Endothelial cell of umbilical vein (primary cell): Measurements from ENCODE around the gene TFAP2B. TPM values are rescaled to one million over a fixed set of nuclear protein-coding genes. Genes with fewer than 3 reads are reported as not detected.

Experiments used
- BruUV-seq: library from RNA; stranded (reverse); fragments of 400-500 nt; replicated peaks from 2 replicates; lab custom pipeline; 2021; lab: Mats Ljungman, UMichigan
- CTCF ChIA-PET: fragments of 300-600, 350-600 bp; sonication (Branson Sonifier 250); formaldehyde crosslinking; loops from one replicate; lab custom pipeline; 2021; ENCODE audit warnings: antibody characterized with exemption, inconsistent platforms; lab: Charles Lee
- POLR2A ChIA-PET: fragments of 300-600, 350-600 bp; sonication (Branson Sonifier 250); formaldehyde crosslinking; loops from one replicate; lab custom pipeline; 2021; ENCODE audit warnings: antibody characterized with exemption, inconsistent platforms; lab: Charles Lee
- DNase-seq: peaks from one replicate; pipeline ENCODE4 v3.0.0-alpha.2; 2011; ENCODE audit warnings: low read depth, low spot score
- FAIRE-seq: peaks from 2 replicates; lab custom pipeline; 2011; peaks lifted over from hg19 to GRCh38; lab: Jason Lieb, UNC
- H2AFZ ChIP-seq: 2 replicates; pipeline ENCODE4 v1.6.0; 2012; ENCODE audit warnings: low read depth, low read length, control low read depth, inconsistent platforms
- H3K27ac ChIP-seq: 2 replicates; pipeline ENCODE4 v1.5.1; 2011; ENCODE audit warnings: low read depth, mild to moderate bottlenecking, control low read depth, low read length, moderate library complexity; ENCODE audit not compliant: insufficient read depth
- H3K27me3 ChIP-seq, 2 experiments: 2 replicates each; pipeline versions ENCODE4 v1.6.0 to v1.6.1; 2011; ENCODE audit warnings: low read length in 2 of 2, mixed read lengths in 1 of 2; ENCODE audit not compliant: control insufficient read depth in 2 of 2, insufficient read depth in 2 of 2
- H3K36me3 ChIP-seq, 2 experiments: 2 replicates in 1 of 2; 3 replicates in 1 of 2; pipeline ENCODE4 v1.5.1; 2011; ENCODE audit warnings: low read length in 2 of 2, mild to moderate bottlenecking in 1 of 2, moderate library complexity in 1 of 2; ENCODE audit not compliant: control insufficient read depth in 2 of 2, insufficient read depth in 2 of 2; ENCODE audit errors: extremely low read depth in 1 of 2
- H3K4me1 ChIP-seq: 3 replicates; pipeline ENCODE4 v1.5.1; 2011; ENCODE audit warnings: mild to moderate bottlenecking, low read length; ENCODE audit not compliant: control insufficient read depth, insufficient read depth; ENCODE audit errors: extremely low read depth
- H3K4me2 ChIP-seq: 2 replicates; pipeline ENCODE4 v1.6.1; 2011; ENCODE audit warnings: low read length, control low read depth, mixed read lengths; ENCODE audit not compliant: insufficient read depth
- H3K4me3 ChIP-seq, 3 experiments: fragments of 200-600 bp in 1 of 3; sonication (generic), shearing (Covaris generic) in 1 of 3; replicated peaks in 1 of 3; 2 replicates each; pipeline ENCODE4 v1.5.1; 2011 to 2016; ENCODE audit warnings: control low read depth in 3 of 3, low read length in 3 of 3, mild to moderate bottlenecking in 2 of 3, inconsistent platforms in 1 of 3, low read depth in 1 of 3, moderate library complexity in 1 of 3; ENCODE audit not compliant: insufficient read depth in 1 of 3
- H3K79me2 ChIP-seq: 2 replicates; pipeline ENCODE4 v1.6.0; 2012; ENCODE audit warnings: low read length, inconsistent platforms; ENCODE audit not compliant: control insufficient read depth, insufficient read depth
- H3K9ac ChIP-seq: replicated peaks from 2 replicates; pipeline ENCODE3; 2011; ENCODE audit warnings: low read length, control low read depth; ENCODE audit not compliant: insufficient read depth; ENCODE audit errors: extremely low read depth
- H3K9me1 ChIP-seq: replicated peaks from 3 replicates; pipeline ENCODE4 v1.6.0; 2011; ENCODE audit warnings: mild to moderate bottlenecking, low read length; ENCODE audit not compliant: control insufficient read depth, insufficient read depth; ENCODE audit errors: extremely low read depth
- H3K9me3 ChIP-seq: replicated peaks from 2 replicates; pipeline ENCODE4 v1.5.1; 2012; ENCODE audit warnings: low read length, inconsistent platforms; ENCODE audit not compliant: control insufficient read depth, insufficient read depth
- H4K20me1 ChIP-seq: replicated peaks from 2 replicates; pipeline ENCODE3; 2011; ENCODE audit warnings: mild to moderate bottlenecking, low read length; ENCODE audit not compliant: control insufficient read depth, insufficient read depth; ENCODE audit errors: extremely low read depth
- CTCF ChIP-seq, 2 donors: IDR thresholded peaks; 1 replicate in 1 of 2; 2 replicates in 1 of 2; pipeline ENCODE4 v1.5.1; 2011; ENCODE audit warnings: low read length in 2 of 2, mild to moderate bottlenecking in 2 of 2, moderate library complexity in 2 of 2, control low read depth in 1 of 2, inconsistent platforms in 1 of 2, low read depth in 1 of 2; ENCODE audit not compliant: insufficient read depth in 1 of 2; ENCODE audit errors: extremely low read depth in 1 of 2
- EZH2 ChIP-seq: IDR thresholded peaks from 2 replicates; pipeline ENCODE4 v1.6.1; 2012; ENCODE audit warnings: borderline replicate concordance, low read depth, mild to moderate bottlenecking, moderate library complexity, low read length, inconsistent platforms; ENCODE audit not compliant: severe bottlenecking
- FOS ChIP-seq: IDR thresholded peaks from 2 replicates; pipeline ENCODE4 v1.6.1; 2011; ENCODE audit warnings: mild to moderate bottlenecking, low read length, moderate library complexity, borderline replicate concordance; ENCODE audit not compliant: insufficient read depth
- GATA2 ChIP-seq: IDR thresholded peaks from 2 replicates; pipeline ENCODE4 v1.7.0; 2011; ENCODE audit warnings: low read depth, mild to moderate bottlenecking, moderate library complexity, mixed read lengths, low read length; ENCODE audit not compliant: insufficient read length, insufficient read depth
- JUN ChIP-seq: IDR thresholded peaks from 2 replicates; pipeline ENCODE4 v1.6.1; 2011; ENCODE audit warnings: borderline replicate concordance, low read depth; ENCODE audit not compliant: insufficient read length, insufficient read depth
- MAX ChIP-seq: IDR thresholded peaks from 2 replicates; pipeline ENCODE4 v1.6.1; 2011; ENCODE audit not compliant: insufficient read depth, insufficient read length
- MYC ChIP-seq: IDR thresholded peaks from one replicate; pipeline ENCODE4 v1.6.1; 2011; ENCODE audit warnings: mild to moderate bottlenecking, low read depth, low read length
- POLR2A ChIP-seq: IDR thresholded peaks from 2 replicates; pipeline ENCODE4 v1.6.1; 2012; ENCODE audit warnings: low read depth, mild to moderate bottlenecking, control low read depth, low read length
- POLR2AphosphoS5 ChIP-seq: IDR thresholded peaks from 2 replicates; pipeline ENCODE4 v1.6.1; 2012; ENCODE audit warnings: low read depth, mild to moderate bottlenecking, control low read depth, low read length, moderate library complexity; ENCODE audit not compliant: insufficient read depth
- dilution Hi-C: fragments of 300-500 bp; cut with MboI; formaldehyde crosslinking; loops from one replicate; pipeline ENCODE4 v1.15.0; 2019; ENCODE audit warnings: low sequenced_read_pairs; ENCODE audit not compliant: extremely low pct_ligation_motif_present
- intact Hi-C: fragments of 100-400 bp; cut with micrococcal nuclease; formaldehyde crosslinking; loops from one replicate; pipeline ENCODE4 v1.10.0; 2022
- polyA plus RNA-seq, 4 experiments: library from polyadenylated mRNA; depleted of rRNA in 3 of 4; stranded (reverse) in 3 of 4; unstranded in 1 of 4; fragments of >200 nt; gene quantifications; 2 replicates each; pipeline versions ENCODE4 v1.2.1 to v1.2.3, GENCODE V29; 2011 to 2012; ENCODE audit warnings: missing spikeins in 1 of 4
- total RNA-seq: library from RNA; stranded (reverse); gene quantifications from 2 replicates; pipeline ENCODE4 v1.2.3, GENCODE V29; 2021

Gene TFAP2B
- total and polyA plus RNA-seq, 2 donors (not counting 3 experiments of a cell fraction or from before 2014, with no cell fraction given) = not detected

GRCh38 chr6:50840811-50841192, 22.1 kb downstream of the TFAP2B start:
- Histone ChIP-seq H3K9me3 (no peaks in the 10 kb centered on the region), H3K27ac (no peak overlapping the region), H3K27me3 (peaks cover 44 to 88% of the 10 kb centered on the region in 2 experiments), H3K4me2 (no peak overlapping the region), H3K9me1 (no peaks in the 10 kb centered on the region), H2AFZ (no peak overlapping the region), H3K36me3 (no peaks in the 10 kb centered on the region), H3K9ac (no peak overlapping the region), H4K20me1 (no peaks in the 10 kb centered on the region), H3K4me1 (no peaks in the 10 kb centered on the region), H3K4me3 (no peak overlapping the region), H3K79me2 (no peaks in the 10 kb centered on the region)
- no peak for DNase-seq
- CTCF ChIA-PET = interaction anchor here (1.6 kb wide), 1 partner anchor 1209 kb away, joined by 3 read pairs; no protein-coding TSS in a partner anchor
- no TSS peak for BruUV-seq
- FAIRE-seq = no peak
- POLR2A ChIA-PET = no interaction called here
- TF ChIP-seq MAX (no peak), GATA2 (no peak), EZH2 (no peak), FOS (no peak), MYC (no peak), POLR2A (no peak), POLR2AphosphoS5 (no peak), JUN (no peak), CTCF (IDR thresholded peaks at IDR 0.05; ENCODE audit: extremely low read depth in 1 of 2, insufficient read depth in 1 of 2, low read depth in 1 of 2, low read length in 2 of 2) (no peak)
- dilution Hi-C loops = no loop called here
- intact Hi-C loops = no loop called here
